Occipital lobe (tissue), 2 donors: ENCODE measurements around the gene TOM1. TPM values are rescaled to one million over a fixed set of nuclear protein-coding genes. Genes with fewer than 3 reads are reported as not detected.

Source experiments
- DNase-seq: peaks from one replicate; lab custom pipeline; 2025; lab: John Stamatoyannopoulos, UW
- total RNA-seq: library from RNA; depleted of rRNA; stranded (reverse); fragments of >200 nt; gene quantifications from one replicate; pipeline ENCODE4 v1.2.3, GENCODE V29; 2014

TOM1 gene
- total RNA-seq, 1 donor from 2014 or later: 7.2 TPM

DNA sequence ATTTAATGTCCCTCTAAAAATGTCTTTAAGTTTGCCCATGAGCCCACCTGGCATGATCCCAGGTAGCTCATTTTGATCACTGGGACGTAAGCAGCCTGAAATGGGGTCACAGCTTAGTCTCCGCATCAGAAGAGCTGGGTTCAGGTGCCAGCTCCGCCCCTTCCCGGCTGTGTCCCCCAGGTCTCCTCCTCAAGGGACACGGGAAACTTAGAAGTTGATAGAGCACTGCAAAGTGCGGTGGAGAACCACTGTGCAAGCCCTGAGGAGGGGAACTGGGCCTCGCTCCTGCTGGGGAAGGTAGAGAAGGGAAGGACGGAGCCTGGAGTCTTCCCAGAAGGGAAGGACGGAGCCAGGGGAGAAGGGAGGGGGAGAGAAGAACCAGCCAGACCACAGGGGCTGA, 7.7 kb downstream of the TOM1 start:
- DNase-seq: no peak

GRCh38 chr22:35307892-35308291, 8.2 kb downstream of the TOM1 start:
- DNase-seq: no peak

GRCh38 chr22:35308480-35309021, 8.9 kb downstream of the TOM1 start:
- no peak for DNase-seq

DNA sequence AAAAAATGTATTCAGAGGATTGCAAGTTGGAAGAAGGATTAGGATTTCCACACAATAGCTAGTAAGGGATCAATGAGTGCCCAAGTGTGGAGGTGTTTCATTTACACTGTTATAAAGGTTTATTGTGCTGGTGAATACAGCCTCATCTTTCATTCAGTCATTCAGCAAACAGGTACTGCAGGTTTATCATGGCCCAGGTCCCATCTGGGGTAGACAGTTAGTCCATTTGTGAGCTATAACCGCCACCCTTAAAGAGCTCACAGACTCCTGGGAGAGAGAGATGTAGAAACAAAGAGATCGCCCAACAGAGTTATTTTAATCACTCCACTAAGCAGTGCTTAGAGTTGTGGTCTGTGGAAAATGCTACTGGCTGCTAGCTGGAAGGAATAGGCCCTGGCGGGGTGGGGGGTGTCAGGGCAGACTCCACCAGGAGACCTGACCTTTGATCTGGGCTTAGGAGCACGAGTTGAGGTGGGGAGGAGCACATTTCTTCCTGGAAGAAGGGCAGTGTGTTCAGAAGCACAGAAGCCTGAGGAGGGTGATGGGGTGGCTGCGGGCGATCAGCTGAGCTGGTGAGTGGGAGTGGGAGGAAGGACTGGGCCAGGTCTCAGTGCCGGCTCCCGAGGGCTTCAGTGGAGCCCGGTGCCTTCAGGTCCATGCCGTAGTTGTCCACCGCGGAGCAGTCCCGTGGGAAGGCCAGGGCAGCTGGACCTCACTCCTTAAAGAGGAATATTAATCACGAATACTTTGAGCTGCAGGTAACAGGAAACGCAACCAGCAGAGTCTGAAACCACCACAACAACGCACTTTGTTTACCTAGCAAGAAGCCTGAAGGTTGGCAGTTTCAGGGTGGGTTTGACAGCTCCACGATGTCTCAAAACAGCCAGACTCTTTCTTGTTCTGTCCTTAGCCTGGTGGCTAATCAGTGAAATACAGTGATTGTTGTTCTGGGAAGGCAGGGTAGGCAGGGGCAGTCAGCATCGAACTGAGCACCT, 11.2 kb downstream of the TOM1 start:
- no peak for DNase-seq

GRCh38 chr22:35311551-35311999, 11.9 kb downstream of the TOM1 start:
- DNase-seq: no peak

GRCh38 chr22:35312198-35313059, 12.7 kb downstream of the TOM1 start:
- no peak for DNase-seq

- no peak for DNase-seq
These were observed 13.8 kb downstream of the TOM1 start for GRCh38 chr22:35313311-35314121.

GRCh38 chr22:35314161-35314942, 14.7 kb downstream of the TOM1 start:
- no peak for DNase-seq

DNA sequence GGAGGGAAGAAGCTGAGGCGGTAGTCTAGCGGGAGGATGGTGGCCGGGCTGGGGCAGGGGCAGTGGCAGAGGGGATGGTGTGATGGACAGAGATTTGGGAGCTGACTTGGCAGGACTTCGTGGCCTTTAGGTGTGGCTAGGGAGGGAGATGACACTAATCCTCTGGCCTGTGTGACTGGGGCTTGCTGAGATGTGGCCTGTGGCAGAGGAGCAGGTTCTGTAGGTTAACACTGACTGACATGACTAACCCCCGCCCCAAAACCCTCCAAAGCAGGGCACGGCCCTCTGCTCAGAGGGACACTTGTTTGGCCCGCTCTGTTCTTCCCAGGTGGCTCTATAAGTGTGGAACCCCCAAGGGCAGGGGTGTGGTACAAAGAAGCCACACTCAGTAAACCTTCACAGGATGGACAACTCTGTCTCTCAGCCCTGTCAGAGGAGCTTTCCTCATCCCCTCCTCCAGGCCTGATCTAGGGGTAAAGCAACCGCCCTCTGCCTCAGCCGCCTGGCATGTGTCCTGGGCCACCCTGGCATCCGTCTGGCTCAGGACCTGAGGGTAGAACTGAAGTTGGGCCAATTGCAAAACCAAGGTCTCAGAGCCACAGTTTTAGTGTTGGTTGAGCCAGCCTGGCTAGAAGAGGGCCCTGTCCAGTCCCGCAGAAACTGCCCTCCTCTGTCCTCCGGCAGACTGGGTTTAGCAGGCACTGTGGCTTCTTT, 15.6 kb downstream of the TOM1 start:
- no peak for DNase-seq

GRCh38 chr22:35315855-35316745, 16.4 kb downstream of the TOM1 start:
- DNase-seq: no peak

GRCh38 chr22:35316751-35317150, 17.1 kb downstream of the TOM1 start:
- DNase-seq: no peak

DNA sequence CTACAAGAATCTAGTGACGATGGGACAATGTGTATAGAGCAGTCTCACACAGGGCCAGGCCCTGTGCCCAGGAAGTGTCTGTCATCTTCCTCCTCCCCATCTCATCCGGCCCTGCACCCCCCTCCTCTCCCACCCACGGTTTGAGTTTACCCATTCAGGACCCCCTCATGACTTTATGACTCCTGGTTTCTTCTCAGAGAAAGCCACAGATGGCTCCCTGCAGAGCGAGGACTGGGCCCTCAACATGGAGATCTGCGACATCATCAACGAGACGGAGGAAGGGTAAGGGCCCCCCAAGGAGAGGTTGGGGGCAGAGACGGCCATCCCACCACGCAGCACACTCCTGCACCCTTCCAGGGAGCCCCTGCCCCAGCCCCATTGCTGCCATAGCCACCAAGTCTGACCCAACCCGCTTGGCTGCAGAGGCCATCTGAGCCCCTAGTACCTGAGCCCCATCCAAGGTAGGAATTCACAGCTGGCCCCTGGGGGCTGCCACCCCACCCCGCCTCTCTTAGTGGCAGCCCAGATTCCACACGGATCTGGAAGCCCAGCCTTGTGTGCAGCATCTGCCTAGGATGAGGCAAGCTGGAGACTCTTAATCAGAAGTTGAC, 18.1 kb downstream of the TOM1 start:
- no peak for DNase-seq

- DNase-seq: no peak
These were observed 18.9 kb downstream of the TOM1 start for GRCh38 chr22:35318346-35319215.

GRCh38 chr22:35319244-35319985, 19.7 kb downstream of the TOM1 start:
- DNase-seq: no peak

DNA sequence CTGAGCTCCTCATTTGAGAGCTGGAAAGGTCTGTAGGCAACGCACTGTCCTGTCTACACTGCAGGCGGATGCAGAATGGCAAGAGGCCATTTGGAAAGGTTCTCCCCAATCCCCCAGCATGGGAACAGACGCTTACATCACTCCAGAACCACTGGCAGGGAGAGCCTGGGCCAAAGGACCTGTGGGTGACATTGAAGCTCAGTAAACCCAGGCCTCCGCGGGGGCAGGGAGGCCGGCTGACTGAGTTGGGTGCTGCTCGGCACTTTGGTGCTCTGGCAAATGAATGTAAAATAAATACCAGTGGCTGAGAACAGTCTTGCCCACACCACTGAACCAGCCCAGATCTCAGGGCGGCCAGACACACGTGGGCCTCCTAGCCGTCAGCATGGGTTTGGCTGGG, 22.4 kb downstream of the TOM1 start:
- DNase-seq: no peak

DNA sequence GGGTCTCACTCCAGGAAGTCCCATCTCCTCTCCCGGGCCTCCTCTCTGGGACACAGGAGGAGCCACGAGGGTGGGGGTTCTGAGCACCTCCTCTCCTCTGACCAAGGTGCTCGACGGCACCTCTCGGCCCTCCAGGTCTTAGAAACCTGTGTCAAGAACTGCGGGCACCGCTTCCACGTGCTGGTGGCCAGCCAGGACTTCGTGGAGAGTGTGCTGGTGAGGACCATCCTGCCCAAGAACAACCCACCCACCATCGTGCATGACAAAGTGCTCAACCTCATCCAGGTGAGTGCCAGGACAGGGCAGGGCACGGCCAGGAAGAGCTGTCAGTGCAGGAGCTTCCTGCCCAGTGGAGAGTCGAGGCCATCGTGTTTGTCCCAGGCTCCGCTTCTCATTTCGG, 23.2 kb downstream of the TOM1 start:
- DNase-seq: no peak
